GM21515 (cell line): ENCODE results near the gene ULBP3.
"Not testable (repeated sequence)": the region's sequence is repeated elsewhere in the genome, so short reads cannot be mapped to it uniquely, and the experiment has no call there.

Experiments used
- ATAC-seq: cut with Tn5 transposase; IDR thresholded peaks from one replicate; pipeline ENCODE4 v1.9.1; 2021; ENCODE audit not compliant: unreplicated experiment

The ULBP3 gene

DNA sequence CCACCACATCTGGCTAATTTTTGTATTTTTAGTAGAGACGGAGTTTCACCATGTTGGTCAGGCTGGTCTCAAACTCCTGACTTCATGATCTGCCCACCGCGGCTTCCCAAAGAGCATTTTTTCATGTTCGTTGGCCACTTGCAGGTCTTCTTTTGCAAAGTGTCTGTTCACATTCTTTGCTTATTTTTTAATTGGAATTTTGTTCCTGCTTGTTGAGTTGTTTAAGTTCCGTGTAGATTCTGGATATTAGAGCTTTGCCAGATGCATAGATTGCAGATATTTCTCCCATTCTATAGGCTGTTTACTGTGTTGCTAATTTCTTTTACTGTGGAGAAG, 51.8 kb downstream of the ULBP3 start:
- not testable (repeated sequence) for ATAC-seq

DNA sequence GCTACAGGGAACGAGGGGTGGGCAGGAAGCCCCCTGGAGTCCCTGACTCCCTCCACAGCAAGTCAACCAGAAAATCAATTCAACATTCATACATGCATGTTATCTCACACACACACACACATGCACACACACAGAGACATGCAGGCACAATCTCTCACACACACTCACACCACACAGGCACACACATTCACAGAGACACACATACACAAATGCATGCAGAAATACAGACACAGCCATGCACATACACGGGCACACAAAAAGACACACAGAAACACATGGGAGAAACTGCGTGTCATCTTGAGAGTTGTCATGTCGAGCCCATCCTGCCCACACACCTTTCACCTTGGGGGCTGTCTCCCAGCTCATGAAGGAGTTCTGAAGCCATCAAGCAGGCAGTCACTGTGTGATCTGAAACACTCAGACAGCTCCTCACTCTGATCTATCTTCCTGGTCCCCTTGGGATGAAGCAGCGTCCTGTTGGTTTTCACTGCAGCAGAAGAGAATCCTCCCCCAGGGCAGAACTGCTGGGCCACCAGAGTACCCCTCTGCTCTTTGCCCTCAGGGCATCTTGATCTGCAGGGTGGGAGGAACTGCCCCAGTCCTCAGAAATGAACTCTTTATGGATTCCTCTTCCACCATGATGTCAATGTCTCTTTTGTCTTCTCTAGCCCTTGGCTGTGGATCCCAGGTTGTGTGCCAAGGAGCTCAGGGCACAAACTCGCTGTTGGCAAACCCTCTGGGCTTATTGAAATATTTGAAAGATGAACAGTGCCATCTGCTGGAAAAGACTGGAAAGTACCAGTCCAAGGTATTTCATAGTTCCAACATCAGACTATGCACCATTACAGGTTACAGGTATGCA, 52.4 kb downstream of the ULBP3 start:
- no peak for ATAC-seq

DNA sequence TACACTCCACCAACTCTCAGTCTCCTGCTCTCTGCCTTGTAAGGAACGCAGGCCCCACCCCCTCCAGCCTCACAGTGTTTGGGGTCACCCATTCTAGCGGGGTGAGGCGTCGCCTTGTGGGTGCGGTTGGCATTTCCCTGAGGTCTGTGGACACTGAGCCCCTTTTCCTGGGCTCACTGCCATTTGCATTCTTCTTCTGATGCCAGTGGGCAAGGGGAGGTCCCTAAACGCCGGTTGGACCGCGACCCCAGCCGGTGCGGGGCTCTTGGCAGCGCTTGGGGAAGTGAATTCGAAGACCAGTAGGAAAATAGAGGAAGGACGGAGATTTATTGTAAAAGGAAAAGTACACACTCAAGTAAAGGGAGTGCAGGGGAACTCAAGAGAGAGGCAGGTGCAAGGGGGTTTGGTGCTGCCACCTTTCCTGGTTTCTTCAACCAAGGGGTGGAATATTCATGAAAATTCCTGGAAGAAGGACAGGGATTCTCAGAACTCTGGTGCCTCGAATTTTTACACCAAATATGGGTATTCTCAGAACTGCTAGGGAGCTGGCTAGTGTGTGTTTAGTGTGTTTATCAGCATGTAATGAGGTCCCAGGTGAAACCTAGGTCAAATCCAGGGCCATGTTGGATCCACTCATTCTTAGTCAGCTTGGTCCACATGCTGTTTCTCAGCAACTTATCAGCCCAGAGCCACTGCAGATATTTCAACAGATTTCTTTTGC, 53.5 kb downstream of the ULBP3 start:
- ATAC-seq: not testable (repeated sequence)

DNA sequence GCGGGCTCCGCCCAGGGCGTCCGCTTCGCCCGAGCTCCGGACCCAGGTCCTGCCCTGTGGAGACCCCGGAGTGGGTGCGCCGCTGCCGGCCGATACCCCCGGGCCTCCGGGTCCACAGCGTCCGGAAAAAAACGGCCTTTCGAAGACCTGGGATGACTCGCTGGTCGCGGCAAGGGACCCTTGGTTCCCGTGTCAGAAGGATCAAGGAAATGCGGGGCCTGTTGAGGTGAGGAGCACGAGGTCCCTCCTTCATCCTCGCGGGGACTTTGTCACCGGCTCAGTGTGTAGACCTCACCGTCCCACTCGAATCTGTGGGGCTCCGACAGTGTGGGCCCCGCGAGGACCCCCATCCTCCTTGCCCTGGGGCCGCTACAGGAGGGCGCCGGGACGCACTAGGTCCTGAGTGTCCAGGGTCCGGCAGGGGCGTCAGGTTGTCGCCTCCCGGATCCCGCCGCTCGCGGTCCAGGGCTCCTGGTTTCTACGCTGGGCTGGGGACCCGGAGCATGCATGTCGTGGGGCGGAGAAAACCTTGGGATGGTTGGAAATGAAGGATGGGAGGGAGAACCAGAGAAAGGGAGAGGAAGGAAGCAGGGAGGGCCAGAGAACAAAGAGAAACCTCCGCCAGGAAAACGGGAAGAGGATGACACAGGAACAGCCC, 54.2 kb downstream of the ULBP3 start:
- not testable (repeated sequence) for ATAC-seq

DNA sequence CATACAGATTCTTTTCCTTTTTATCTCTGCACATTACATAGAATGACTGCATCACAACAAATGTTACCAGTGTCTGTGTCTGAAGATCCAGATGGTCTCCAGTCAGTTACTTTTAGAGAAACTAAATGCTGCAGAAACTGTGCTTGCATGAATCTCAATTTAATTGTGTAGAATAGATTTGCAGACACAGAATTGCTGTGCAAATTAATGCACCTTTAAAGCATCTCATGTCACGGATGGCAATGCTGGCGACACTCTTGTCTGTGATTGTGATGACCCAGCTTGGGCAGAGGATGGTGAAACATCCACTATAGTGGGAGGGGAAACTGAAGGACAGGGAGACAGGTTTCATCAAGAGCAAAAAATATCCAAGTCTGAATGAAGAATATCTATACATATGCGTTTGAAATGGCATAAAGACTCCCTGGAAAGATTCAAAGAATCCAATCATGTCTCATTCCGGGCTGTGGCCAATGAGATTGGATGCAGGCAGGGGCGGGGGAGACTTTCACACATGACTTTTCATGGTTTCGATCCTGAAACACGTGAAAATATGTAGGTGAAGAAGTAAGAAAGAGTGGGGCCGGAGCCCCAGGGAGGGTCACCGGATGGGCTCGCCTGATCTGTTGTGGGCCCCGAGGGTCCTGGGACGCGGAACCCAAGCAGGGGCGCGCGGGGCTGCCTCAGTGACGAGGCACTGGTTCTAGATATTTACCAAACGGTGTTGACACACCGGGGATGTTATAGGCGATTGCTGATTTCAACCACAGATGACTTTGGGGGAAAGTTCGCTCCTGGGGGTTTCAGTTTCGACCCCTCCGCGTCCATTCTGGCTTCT, 54.9 kb downstream of the ULBP3 start:
- not testable (repeated sequence) for ATAC-seq

DNA sequence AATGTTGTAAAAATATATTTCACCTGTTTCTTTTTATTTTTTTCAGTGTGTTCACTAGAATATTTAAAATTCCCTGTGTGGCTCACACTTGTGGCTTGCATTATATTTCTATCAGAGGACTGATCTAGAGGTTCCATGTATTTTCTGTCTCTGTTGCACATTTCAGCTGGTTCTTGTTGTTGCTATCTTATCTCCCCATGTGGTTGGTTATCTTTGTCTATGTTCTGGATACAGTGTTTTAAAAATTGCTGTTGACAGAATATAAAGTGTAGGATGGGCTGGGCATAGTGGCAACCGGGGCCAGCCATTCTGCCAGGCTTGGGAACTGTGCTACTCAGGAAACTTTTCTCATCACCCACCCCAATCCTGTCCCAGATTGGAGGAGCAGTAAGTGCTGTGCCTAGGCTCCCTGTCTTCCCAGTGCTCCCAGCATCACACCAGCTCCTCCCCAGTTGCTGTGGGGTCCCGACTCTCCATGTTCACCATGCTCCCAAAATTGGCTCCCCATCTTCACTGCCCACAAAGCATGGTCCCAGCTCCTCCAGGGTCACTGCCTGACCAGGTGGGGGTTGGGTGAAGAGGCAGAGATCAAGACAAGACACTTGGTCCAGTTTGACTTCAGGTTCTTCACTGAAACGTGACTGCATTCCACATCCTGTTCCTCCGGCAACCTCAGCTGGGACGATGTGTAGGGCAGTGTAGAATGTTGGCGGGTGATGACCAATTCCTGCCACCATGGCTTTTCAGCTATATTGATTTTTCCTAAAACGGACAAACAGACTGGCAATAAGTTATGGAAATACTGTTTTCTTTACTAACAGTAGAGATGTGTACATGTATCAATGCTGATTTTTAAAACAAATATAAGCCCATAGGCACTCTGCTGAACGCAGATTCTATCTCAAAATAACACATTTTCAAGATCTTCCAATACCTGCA, 55.8 kb downstream of the ULBP3 start:
- ATAC-seq: not testable (repeated sequence)
